ENCODE data around the gene HELB. TPM values are rescaled to one million over a fixed set of nuclear protein-coding genes. Genes with fewer than 3 reads are reported as not detected.

The HELB gene
- total RNA-seq, 1 donor: 1.7 TPM

- H3K4me3 ChIP-seq (ENCODE audit: low read depth, low read length): no peak overlapping the region
- no peak for TF ChIP-seq CTCF (IDR thresholded peaks at IDR 0.05; ENCODE audit: insufficient read depth, low read depth, low read length)
- no peak for DNase-seq (ENCODE audit: low read depth)
Measured at GRCh38 chr12:66312189-66312588, 9.9 kb downstream of the HELB start.

GRCh38 chr12:66314278-66314677 is 12.0 kb downstream of the HELB start:
- no peak for TF ChIP-seq CTCF (IDR thresholded peaks at IDR 0.05; ENCODE audit: insufficient read depth, low read depth, low read length)
- peak; percentile 32 for DNase-seq (ENCODE audit: low read depth)
- H3K4me3 ChIP-seq (ENCODE audit: low read depth, low read length): no peak overlapping the region

- DNase-seq (ENCODE audit: low read depth): no peak
- TF ChIP-seq CTCF (IDR thresholded peaks at IDR 0.05; ENCODE audit: insufficient read depth, low read depth, low read length): no peak
- no peak overlapping the region for H3K4me3 ChIP-seq (ENCODE audit: low read depth, low read length)
Measured at GRCh38 chr12:66319266-66319954, 17.1 kb downstream of the HELB start.

GRCh38 chr12:66320996-66321395 is 18.7 kb downstream of the HELB start:
- no peak for TF ChIP-seq CTCF (IDR thresholded peaks at IDR 0.05; ENCODE audit: insufficient read depth, low read depth, low read length)
- no peak for DNase-seq (ENCODE audit: low read depth)
- no peak overlapping the region for H3K4me3 ChIP-seq (ENCODE audit: low read depth, low read length)

- no peak for TF ChIP-seq CTCF (IDR thresholded peaks at IDR 0.05; ENCODE audit: insufficient read depth, low read depth, low read length)
- DNase-seq (ENCODE audit: low read depth): peak; percentile 6
- H3K4me3 ChIP-seq (ENCODE audit: low read depth, low read length): no peak overlapping the region
Measured at GRCh38 chr12:66321435-66321834, 19.1 kb downstream of the HELB start.

GRCh38 chr12:66323017-66323416 is 20.7 kb downstream of the HELB start:
- H3K4me3 ChIP-seq (ENCODE audit: low read depth, low read length): no peak overlapping the region
- TF ChIP-seq CTCF (IDR thresholded peaks at IDR 0.05; ENCODE audit: insufficient read depth, low read depth, low read length): no peak
- no peak for DNase-seq (ENCODE audit: low read depth)

- no peak overlapping the region for H3K4me3 ChIP-seq (ENCODE audit: low read depth, low read length)
- TF ChIP-seq CTCF (IDR thresholded peaks at IDR 0.05; ENCODE audit: insufficient read depth, low read depth, low read length): no peak
- no peak for DNase-seq (ENCODE audit: low read depth)
Measured at GRCh38 chr12:66329941-66330340, 27.6 kb downstream of the HELB start.
